Osteoblast (primary cell): ENCODE results near the gene DYNC2LI1. TPM values are rescaled to one million over a fixed set of nuclear protein-coding genes. Genes with fewer than 3 reads are reported as not detected.

Experiments
- DNase-seq: peaks from one replicate; pipeline ENCODE4 v3.0.0; 2011; ENCODE audit warnings: low spot score, mixed read lengths; ENCODE audit not compliant: insufficient read length; ENCODE audit errors: missing footprints
- H2AFZ ChIP-seq: 2 replicates; pipeline ENCODE4 v1.6.0; 2011; ENCODE audit warnings: mild to moderate bottlenecking, low read length
- H3K27ac ChIP-seq: 2 replicates; pipeline ENCODE4 v1.5.1; 2011; ENCODE audit warnings: mild to moderate bottlenecking, low read depth, low read length, moderate library complexity
- H3K27me3 ChIP-seq: 2 replicates; pipeline ENCODE4 v1.6.0; 2012; ENCODE audit warnings: mild to moderate bottlenecking, control low read depth, inconsistent platforms, low read length, moderate library complexity; ENCODE audit not compliant: insufficient read depth
- H3K36me3 ChIP-seq: 2 replicates; pipeline ENCODE4 v1.5.1; 2011; ENCODE audit warnings: mild to moderate bottlenecking, low read length, control low read depth, moderate library complexity; ENCODE audit not compliant: insufficient read depth
- H3K4me1 ChIP-seq: 2 replicates; pipeline ENCODE4 v1.5.1; 2011; ENCODE audit warnings: mild to moderate bottlenecking, low read length, control low read depth, moderate library complexity; ENCODE audit not compliant: insufficient read depth
- H3K4me2 ChIP-seq: 2 replicates; pipeline ENCODE4 v1.6.0; 2011; ENCODE audit warnings: mild to moderate bottlenecking, low read length; ENCODE audit not compliant: insufficient read depth
- H3K4me3 ChIP-seq: fragments of 200-600 bp; sonication (generic); 3 replicates; pipeline ENCODE4 v1.5.1; 2012; ENCODE audit warnings: mild to moderate bottlenecking, low read length, inconsistent platforms; ENCODE audit not compliant: insufficient read depth
- H3K79me2 ChIP-seq: 2 replicates; pipeline ENCODE4 v1.6.0; 2012; ENCODE audit warnings: mild to moderate bottlenecking, low read length, control low read depth, inconsistent platforms; ENCODE audit not compliant: insufficient read depth
- H3K9me3 ChIP-seq: 2 replicates; pipeline ENCODE4 v1.5.1; 2011; ENCODE audit warnings: low read depth, low read length, control low read depth
- H4K20me1 ChIP-seq: 2 replicates; pipeline ENCODE4 v1.6.0; 2012; ENCODE audit warnings: mild to moderate bottlenecking, low read length, control low read depth; ENCODE audit not compliant: insufficient read depth
- total RNA-seq: library from RNA; depleted of rRNA; stranded (reverse); fragments of >200 nt; gene quantifications from 2 replicates; pipeline ENCODE4 v1.2.3, GENCODE V29; 2012
- TF ChIP-seq, protein P1 (sequence below): IDR thresholded peaks from 2 replicates; pipeline ENCODE4 v1.5.1; 2011; ENCODE audit warnings: mild to moderate bottlenecking, low read depth, low read length, moderate library complexity; ENCODE audit errors: extremely low read depth

The DYNC2LI1 gene
- total RNA-seq, 1 donor: 26.8 TPM

DNA sequence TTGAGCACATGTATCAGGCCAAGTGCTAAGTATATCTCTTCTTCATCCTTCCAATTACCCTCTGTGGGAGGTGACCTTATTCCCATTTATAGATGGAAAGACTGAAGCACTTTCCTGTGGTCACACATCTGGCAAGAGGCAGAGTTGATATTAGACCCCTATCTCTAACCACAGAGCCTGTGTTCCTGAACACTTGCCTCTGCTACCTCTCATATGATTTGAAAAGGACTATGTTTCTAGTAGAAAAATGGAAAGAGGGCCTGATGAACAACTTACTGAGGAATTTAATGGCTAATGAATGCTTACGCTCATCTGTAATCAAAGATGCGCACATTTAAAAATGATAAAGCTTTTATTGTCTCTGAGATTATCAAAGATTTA lies 46.2 kb upstream of the DYNC2LI1 start:
- H4K20me1 ChIP-seq: no peaks in the 10 kb centered on the region
- H3K27me3 ChIP-seq: no peaks in the 10 kb centered on the region
- no peaks in the 10 kb centered on the region for H3K9me3 ChIP-seq
- no peak for DNase-seq
- no peak overlapping the region for H3K4me3 ChIP-seq
- no peak overlapping the region for H3K4me2 ChIP-seq
- TF ChIP-seq, protein P1, sequence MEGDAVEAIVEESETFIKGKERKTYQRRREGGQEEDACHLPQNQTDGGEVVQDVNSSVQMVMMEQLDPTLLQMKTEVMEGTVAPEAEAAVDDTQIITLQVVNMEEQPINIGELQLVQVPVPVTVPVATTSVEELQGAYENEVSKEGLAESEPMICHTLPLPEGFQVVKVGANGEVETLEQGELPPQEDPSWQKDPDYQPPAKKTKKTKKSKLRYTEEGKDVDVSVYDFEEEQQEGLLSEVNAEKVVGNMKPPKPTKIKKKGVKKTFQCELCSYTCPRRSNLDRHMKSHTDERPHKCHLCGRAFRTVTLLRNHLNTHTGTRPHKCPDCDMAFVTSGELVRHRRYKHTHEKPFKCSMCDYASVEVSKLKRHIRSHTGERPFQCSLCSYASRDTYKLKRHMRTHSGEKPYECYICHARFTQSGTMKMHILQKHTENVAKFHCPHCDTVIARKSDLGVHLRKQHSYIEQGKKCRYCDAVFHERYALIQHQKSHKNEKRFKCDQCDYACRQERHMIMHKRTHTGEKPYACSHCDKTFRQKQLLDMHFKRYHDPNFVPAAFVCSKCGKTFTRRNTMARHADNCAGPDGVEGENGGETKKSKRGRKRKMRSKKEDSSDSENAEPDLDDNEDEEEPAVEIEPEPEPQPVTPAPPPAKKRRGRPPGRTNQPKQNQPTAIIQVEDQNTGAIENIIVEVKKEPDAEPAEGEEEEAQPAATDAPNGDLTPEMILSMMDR: no peak
- H2AFZ ChIP-seq: no peak overlapping the region
- H3K36me3 ChIP-seq: no peaks in the 10 kb centered on the region
- no peaks in the 10 kb centered on the region for H3K79me2 ChIP-seq
- H3K27ac ChIP-seq: no peak overlapping the region
- peaks cover 4% of the 10 kb centered on the region for H3K4me1 ChIP-seq

DNA sequence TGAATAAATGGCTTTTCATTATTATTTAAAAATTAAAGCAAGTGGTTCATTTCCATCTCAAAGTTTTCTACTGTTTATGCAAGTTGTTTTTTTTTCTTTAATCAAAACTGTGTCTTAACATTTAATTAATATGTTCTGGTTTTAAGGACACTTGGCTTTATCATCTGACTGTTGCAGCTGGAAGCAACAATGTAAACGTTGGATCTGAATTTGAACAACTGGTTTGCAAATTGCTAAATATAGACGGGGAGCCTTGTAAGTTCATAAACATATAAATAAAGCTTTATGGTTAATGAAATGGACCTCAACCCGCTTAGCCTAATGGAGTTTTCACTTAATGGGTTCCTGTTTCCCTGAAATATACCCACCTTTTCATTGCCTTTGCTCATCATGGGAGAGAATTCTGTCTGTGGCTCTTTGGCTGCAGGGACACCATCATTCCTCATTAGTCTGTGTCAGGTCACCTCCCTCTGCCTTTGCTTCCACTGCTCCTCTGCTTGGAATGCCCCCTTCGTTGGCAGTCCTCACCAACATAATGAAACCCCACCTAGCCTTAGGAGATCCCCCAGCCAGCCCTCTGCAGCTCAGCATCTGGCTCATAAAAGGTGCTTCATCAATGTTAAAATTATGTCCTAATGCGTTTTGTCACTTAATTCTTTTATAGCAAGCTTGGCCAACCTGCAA lies 44.2 kb upstream of the DYNC2LI1 start:
- no peaks in the 10 kb centered on the region for H3K36me3 ChIP-seq
- H3K4me3 ChIP-seq: no peak overlapping the region
- H3K4me1 ChIP-seq: peaks cover 4% of the 10 kb centered on the region
- H4K20me1 ChIP-seq: no peaks in the 10 kb centered on the region
- no peak overlapping the region for H3K4me2 ChIP-seq
- H3K79me2 ChIP-seq: no peaks in the 10 kb centered on the region
- TF ChIP-seq, protein P1: no peak
- no peak overlapping the region for H2AFZ ChIP-seq
- no peak overlapping the region for H3K27ac ChIP-seq
- no peaks in the 10 kb centered on the region for H3K9me3 ChIP-seq
- DNase-seq: no peak
- no peaks in the 10 kb centered on the region for H3K27me3 ChIP-seq

DNA sequence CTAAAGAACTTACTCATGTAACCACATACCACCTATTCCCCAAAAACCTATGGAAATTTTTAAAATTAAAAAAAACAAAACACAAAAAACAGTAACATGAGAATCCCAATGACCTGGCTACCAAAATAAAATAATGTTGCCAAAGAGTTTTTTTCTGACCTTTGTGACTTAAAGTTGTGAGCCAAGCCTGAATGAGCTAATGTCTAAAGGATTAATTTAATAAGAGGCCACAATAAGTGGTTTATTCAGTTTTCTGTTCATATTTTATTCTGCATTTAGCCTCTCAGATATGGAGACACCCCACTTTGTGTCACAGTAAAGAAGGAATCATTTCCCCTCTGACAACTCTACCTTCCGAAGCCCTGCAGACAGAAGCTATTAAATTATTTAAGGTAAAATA lies 42.6 kb upstream of the DYNC2LI1 start:
- TF ChIP-seq, protein P1: no peak
- Histone ChIP-seq H3K27me3 (no peaks in the 10 kb centered on the region), H3K4me1 (peaks cover under 1% of the 10 kb centered on the region), H4K20me1 (no peaks in the 10 kb centered on the region), H3K4me2 (no peak overlapping the region), H3K9me3 (no peaks in the 10 kb centered on the region), H3K4me3 (no peak overlapping the region), H2AFZ (no peak overlapping the region), H3K79me2 (no peaks in the 10 kb centered on the region), H3K36me3 (no peaks in the 10 kb centered on the region), H3K27ac (no peak overlapping the region)
- peak; percentile 18 for DNase-seq

DNA sequence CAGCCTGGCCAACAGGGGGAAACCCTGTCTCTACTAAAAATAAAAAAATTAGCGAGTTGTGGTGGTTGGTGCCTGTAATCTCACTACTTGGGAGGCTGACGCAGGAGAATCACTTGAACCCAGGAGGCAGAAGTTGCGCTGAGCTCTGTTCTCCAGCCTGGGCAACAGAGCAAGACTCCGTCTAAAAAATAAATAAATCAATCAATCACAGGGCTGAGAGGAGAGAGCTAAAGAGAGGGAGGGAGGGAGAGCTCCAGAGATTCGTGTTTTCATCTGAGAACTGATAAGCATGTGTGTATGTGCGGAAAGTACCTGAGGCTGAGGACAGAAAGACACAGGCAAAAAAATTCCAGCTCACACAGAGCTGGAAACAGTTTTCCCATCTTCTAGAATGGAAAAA lies 37.2 kb upstream of the DYNC2LI1 start:
- Histone ChIP-seq H3K9me3 (no peaks in the 10 kb centered on the region), H3K36me3 (no peaks in the 10 kb centered on the region), H3K27ac (peak overlapping the region; percentile 76), H3K4me1 (peaks cover 22% of the 10 kb centered on the region), H2AFZ (no peak overlapping the region), H4K20me1 (no peaks in the 10 kb centered on the region), H3K4me3 (no peak overlapping the region), H3K27me3 (no peaks in the 10 kb centered on the region), H3K4me2 (peak overlapping the region; percentile 63), H3K79me2 (no peaks in the 10 kb centered on the region)
- DNase-seq: no peak
- TF ChIP-seq, protein P1: no peak
